Measurements from ENCODE around the gene JAKMIP2.

- TF ChIP-seq, protein P1, sequence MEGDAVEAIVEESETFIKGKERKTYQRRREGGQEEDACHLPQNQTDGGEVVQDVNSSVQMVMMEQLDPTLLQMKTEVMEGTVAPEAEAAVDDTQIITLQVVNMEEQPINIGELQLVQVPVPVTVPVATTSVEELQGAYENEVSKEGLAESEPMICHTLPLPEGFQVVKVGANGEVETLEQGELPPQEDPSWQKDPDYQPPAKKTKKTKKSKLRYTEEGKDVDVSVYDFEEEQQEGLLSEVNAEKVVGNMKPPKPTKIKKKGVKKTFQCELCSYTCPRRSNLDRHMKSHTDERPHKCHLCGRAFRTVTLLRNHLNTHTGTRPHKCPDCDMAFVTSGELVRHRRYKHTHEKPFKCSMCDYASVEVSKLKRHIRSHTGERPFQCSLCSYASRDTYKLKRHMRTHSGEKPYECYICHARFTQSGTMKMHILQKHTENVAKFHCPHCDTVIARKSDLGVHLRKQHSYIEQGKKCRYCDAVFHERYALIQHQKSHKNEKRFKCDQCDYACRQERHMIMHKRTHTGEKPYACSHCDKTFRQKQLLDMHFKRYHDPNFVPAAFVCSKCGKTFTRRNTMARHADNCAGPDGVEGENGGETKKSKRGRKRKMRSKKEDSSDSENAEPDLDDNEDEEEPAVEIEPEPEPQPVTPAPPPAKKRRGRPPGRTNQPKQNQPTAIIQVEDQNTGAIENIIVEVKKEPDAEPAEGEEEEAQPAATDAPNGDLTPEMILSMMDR (conservative IDR thresholded peaks at IDR 0.05 in 1 of 2, IDR thresholded peaks at IDR 0.05 in 1 of 2; ENCODE audit: extremely low read depth in 1 of 2, insufficient read depth in 1 of 2, low read depth in 1 of 2, low read length in 2 of 2), result no peak
- no peak for TF ChIP-seq EZH2 (IDR thresholded peaks at IDR 0.05; ENCODE audit: borderline replicate concordance, low read length)
Observed at GRCh38 chr5:147732291-147732883, 50.1 kb downstream of the JAKMIP2 start.

All from mammary epithelial cell (primary cell).